ENCODE data around the gene VPS13D.

VPS13D gene

DNA sequence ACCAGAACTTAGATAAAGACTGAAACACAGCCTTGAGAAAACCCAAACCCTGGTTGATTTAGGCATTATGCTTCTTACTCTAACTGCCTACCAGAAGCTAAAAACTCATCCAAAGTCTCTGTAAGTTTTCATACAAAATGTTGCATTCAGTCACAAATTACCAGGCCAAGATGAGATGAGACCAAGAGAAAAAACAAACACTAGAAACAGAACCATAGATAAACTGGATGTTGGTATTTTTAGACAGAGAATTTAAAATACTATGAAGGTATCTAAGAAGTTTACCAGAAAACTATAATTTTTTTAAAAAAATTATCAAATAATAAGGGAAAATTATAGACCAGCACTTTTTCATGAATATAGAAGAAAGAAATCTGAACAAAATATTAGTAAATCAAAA lies 180.5 kb downstream of the VPS13D start:
- DNase-seq = no peak

- DNase-seq = no peak
Measured at GRCh38 chr1:12411098-12411497, 181.3 kb downstream of the VPS13D start.

DNA sequence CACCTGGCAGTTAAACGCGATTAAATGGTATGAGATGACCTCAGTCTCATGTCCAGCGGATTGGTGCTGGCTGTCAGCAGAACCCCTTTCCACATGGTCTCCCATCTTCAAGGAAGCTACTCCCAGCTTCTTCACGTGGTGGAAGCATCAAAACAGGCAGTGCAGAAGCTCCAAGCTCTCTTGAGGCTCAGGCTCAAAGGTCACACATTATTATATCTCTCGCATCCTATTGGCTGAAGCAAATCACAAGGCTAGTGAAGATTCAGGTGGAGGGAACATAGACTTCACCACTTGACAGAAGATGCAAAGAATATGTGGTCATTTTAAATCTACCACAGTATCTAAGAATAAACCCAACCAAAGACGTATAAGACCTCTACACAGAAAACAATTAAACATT lies 181.9 kb downstream of the VPS13D start:
- DNase-seq = no peak

DNA sequence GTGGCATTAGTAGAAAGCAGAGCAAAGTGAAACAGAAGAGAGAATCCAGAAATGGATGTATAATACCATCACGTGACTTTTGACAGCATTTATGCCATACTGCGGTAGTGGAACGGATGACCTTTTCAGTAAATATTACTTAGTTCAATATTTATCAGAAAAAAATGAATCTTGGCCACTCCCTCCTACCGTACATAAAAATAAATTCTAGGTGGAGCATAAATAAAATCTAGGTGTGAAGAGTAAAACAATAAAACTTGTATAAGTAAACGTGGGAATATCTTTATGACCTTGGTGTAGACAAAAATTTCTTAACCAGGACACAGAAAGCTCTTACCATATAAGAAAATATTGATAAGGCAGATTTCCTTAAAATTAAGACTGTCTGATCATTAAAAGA lies 182.6 kb downstream of the VPS13D start:
- DNase-seq = no peak

GRCh38 chr1:12413664-12414410 lies 184.0 kb downstream of the VPS13D start:
- no peak for DNase-seq

- no peak for DNase-seq
Measured at GRCh38 chr1:12414444-12415018, 184.7 kb downstream of the VPS13D start.

DNA sequence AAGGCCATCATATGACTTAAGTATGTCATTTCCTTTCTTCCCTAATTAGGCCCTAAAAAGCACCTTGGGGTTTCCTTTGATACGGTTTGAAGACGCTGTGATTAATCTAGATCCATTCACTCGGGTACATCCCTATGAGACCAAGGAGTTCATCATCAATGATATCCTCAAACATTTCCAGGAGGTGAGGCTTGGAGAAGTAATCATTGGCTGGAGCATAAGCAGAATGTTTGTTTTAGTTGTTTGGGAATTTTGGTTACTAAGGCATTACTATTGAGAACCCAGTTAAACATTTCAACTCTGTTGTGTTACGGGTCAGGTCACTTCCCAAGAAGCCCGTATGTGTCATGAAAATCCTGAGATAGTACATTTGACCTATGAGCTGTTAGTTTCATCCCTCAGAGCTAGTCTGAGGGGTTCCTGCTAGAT lies 185.2 kb downstream of the VPS13D start:
- DNase-seq = no peak

GRCh38 chr1:12416101-12416500 lies 186.3 kb downstream of the VPS13D start:
- DNase-seq = no peak

GRCh38 chr1:12416744-12417143 lies 186.9 kb downstream of the VPS13D start:
- no peak for DNase-seq

GRCh38 chr1:12417389-12417788 lies 187.6 kb downstream of the VPS13D start:
- no peak for DNase-seq

DNA sequence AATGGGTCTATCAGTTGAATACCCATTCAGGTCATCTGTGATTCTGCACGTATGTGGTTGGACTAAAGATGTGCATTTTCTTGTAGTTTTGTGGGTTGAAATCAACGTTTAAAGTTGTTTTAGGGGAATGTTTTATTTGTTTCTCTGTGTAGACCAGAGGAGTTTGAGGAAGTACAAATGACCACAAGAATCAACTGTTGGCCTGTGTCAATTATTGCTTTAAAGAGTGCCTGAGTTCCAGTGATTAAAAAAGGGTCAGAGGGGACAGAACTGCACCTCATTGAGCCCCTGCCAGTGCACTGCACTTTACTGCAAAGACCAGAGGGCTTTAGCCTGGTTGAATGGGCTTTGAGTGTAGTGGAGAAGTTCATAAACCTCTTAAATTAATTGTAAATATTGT lies 190.3 kb downstream of the VPS13D start:
- DNase-seq = no peak

DNA sequence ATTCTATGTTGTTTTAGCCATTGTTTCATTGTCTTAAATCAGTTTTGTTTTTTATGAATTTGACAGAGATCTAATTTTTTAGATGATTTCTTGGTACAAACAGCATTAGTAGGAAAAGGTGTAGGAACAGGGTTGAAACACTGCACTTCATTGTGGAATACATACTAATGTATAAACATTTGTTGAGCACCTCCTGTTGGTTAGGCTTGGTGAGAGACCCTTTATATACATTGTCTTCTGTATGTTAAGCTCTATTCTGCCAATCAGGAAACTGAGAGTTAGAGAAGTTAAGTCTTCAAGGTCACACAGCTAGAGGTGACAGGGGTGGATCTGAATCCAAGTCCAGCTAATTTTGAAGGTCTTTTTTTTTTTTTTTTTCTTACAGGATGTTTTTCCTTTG lies 192.7 kb downstream of the VPS13D start:
- DNase-seq = no peak

GRCh38 chr1:12424087-12424529 lies 194.3 kb downstream of the VPS13D start:
- DNase-seq = no peak

- DNase-seq = no peak
Measured at GRCh38 chr1:12424793-12425192, 195.0 kb downstream of the VPS13D start.

DNA sequence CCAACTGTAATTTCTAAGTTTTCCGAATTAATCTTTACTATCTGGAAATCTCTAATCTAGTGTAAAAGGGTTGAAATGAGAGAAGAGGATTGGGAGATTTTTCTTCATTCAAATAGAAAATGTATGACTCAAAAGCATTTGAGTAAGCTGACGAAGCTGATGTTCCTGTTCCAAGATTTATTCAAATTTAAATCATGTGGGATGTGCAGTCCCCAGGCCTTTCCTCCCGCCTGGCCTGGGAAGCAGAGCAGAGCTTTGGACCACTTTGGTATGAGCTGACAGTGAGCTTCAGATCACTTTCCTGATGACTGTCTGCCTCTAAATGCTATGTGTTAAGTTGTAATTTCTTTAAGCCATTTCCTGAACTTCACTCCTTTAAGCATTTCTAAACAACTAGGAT lies 196.2 kb downstream of the VPS13D start:
- DNase-seq = no peak

DNA sequence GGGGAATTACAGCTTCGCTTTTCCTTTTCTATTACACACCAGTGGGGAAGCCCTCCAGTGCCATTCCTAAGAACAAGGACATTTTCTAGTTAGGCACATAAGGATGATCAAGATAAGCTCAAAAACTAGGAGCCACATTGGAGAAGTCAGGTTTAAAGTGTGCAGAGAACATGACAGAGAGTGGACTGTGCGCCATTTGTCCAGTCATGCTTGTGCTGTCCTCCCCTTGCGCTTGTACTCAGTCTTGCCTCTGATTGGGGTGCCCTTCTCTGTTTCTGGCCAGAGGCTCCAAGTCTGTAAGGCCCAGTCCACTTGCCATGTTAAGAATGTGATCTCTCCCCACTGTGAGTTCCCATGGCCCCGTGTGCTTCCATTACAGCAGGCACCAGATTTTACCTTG lies 198.5 kb downstream of the VPS13D start:
- no peak for DNase-seq

DNA sequence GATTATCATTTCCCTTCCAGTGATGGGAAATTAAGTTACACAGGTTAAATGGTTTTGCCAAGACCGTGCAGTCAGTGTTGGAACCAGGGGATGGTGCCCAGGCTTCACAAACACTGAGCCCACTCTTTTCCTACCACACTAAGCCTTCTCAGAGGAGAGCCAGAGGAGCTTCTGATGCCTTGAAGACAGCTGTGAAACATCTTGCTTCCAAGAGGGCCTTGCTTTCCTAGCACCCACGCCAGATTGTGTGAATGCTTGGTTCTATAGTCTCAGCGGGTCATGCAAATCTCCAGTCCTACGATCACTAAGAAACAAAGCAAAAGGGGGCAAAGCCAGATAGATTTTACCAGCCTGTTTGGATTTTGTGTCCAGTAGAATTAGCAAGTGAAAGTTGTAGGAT lies 200.7 kb downstream of the VPS13D start:
- no peak for DNase-seq

GRCh38 chr1:12432897-12433296 lies 203.1 kb downstream of the VPS13D start:
- DNase-seq = no peak

GRCh38 chr1:12433323-12434053 lies 203.7 kb downstream of the VPS13D start:
- DNase-seq = no peak

DNA sequence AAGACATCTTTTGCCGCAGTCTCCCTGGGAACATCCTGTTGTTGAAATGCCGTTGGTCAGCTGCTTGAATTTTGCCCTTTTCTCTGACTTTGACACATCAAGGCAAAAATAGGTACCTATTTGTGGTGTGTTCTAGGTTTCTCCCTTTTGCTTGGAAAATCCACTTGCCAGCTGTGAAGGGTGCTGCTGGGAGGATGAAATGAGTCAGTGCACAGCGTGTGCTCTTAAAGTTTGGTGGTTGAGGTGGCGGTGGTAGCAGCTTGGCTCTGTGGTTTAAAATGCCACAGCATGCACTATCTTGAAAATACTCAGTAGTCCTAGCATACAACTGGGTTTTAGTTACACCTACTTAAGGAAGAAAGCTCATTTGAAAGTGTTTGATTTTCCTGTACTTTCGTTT lies 204.3 kb downstream of the VPS13D start:
- no peak for DNase-seq

DNA sequence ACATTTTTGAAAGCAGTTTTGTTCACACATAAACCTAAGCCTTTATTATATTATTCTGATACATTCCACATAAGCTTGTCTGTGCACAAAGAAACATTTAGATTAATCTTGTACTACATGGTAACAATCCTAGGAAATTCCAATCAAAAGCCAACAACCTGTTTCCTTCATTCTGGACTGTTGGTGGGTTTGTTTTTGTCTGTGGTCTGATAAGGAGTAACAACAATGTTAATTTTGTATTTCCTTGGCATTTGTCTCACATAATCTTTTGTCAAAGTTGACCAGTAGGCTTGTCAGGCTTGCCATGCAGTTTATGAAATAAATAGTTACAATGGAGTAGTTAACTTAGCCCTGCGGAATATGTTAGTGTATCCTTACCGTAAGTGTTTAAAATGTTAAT lies 204.9 kb downstream of the VPS13D start:
- DNase-seq = no peak

DNA sequence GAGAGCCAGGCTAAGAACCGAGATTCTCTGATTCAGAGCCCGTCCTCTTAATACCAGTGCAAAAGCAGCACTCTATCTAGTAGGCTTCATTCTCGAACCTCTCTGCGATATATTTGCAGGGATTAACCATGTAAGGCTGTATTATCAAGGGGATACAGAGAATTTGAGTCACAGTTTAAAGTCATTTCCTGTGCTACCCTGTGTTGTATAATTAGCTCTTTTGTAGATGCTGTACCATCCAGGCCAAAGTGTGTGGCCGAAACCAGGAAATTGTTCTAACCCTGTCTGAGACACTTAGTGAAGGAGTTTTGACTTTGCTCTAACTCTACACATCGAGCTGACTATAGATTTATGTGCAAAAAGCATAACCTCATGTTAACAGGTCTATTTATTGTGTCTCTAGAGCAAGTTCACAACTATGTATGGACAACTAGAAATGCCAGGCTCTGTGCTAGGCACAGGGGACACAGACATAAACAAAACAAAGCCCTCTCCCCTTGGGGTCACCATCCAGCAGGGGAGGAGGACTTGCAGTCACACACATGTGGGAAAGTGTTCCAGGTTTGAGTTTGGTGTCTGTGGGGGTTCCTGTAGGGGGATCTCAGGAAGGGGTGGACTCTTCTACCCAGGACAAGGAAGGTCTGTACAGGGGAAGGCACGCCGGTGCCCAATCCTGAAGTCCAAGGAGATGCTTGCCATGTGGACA lies 206.0 kb downstream of the VPS13D start:
- DNase-seq = no peak

DNA sequence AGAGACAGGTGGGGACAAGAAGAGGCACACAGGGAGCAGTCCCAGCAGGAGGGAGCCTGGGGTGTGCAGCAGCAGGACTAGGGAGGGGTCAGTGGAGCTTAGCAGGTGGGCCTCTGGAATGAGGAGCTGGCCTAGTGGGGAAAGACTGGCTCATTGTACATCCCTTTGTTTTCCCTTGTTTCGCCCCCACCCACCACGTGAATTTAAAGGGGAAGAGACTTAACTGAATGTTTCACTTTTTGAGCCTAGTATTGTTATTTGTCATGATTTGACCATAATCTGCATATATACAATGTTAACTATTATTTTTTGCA lies 206.5 kb downstream of the VPS13D start:
- DNase-seq = no peak
